Body of pancreas (tissue), 4 donors: ENCODE measurements around the gene GRIK2.

Source experiments
- CTCF ChIP-seq, 7 experiments: fragments of 450-650 bp in 4 of 7; fragments of 200-600 bp in 3 of 7; sonication (generic) in 3 of 7; IDR thresholded peaks; one replicate each; pipeline ENCODE4 v1.5.1; 2016 to 2019; ENCODE audit warnings: antibody characterized with exemption in 7 of 7
- POLR2A ChIP-seq, 3 donors: fragments of 450-650 bp; IDR thresholded peaks; one replicate each; pipeline ENCODE4 v1.6.1; 2016; ENCODE audit warnings: antibody characterized with exemption in 3 of 3, mild to moderate bottlenecking in 2 of 3

GRCh38 chr6:101393251-101393828, at the start of gene GRIK2:
- TF ChIP-seq CTCF (IDR thresholded peaks at IDR 0.05) (peak; percentile 14 to 51 (median 26)), POLR2A (IDR thresholded peaks at IDR 0.05) (peak in 2 of 3 donors; percentile 18 to 33)
